Left ventricle myocardium inferior (tissue), 1 donor: Measurements from ENCODE around the gene STRAP. TPM values are rescaled to one million over a fixed set of nuclear protein-coding genes. Genes with fewer than 3 reads are reported as not detected.
"Not testable (repeated sequence)": the region's sequence is repeated elsewhere in the genome, so short reads cannot be mapped to it uniquely, and the experiment has no call there.

ENCODE experiments used
- DNase-seq: peaks from one replicate; pipeline ENCODE4 v3.0.0-alpha.2; 2020
- H3K27ac ChIP-seq: fragments of 200-600 bp; replicated peaks from 2 replicates; pipeline ENCODE4 v1.8.0; 2021
- H3K27me3 ChIP-seq: fragments of 200-600 bp; 2 replicates; pipeline ENCODE4 v1.8.0; 2021; ENCODE audit warnings: low read depth
- H3K36me3 ChIP-seq: fragments of 200-600 bp; 2 replicates; pipeline ENCODE4 v1.8.0; 2021
- H3K4me1 ChIP-seq: fragments of 200-600 bp; 2 replicates; pipeline ENCODE4 v1.8.0; 2021
- H3K4me3 ChIP-seq: fragments of 200-600 bp; 2 replicates; pipeline ENCODE4 v1.8.0; 2021; ENCODE audit warnings: mild to moderate bottlenecking, moderate library complexity
- H3K9me3 ChIP-seq: fragments of 200-600 bp; replicated peaks from 2 replicates; pipeline ENCODE4 v1.8.0; 2021
- CTCF ChIP-seq: fragments of 200-600 bp; IDR thresholded peaks from 2 replicates; pipeline ENCODE4 v1.8.0; 2021; ENCODE audit warnings: antibody characterized with exemption, mild to moderate bottlenecking, borderline replicate concordance
- intact Hi-C: fragments of 100-400 bp; cut with micrococcal nuclease; formaldehyde crosslinking; loops from one replicate; pipeline ENCODE4 v1.11.0; 2022
- total RNA-seq: library from RNA; stranded (reverse); fragmentation: NEBNext Ultra II Directional; extraction: Animal tissue kit (Norgen Biotek cat#: 25700); gene quantifications from one replicate; pipeline ENCODE4 v1.2.1, GENCODE V29; 2021
- donor health status: DM: no; HTN: yes; CAD: no; lungs with severe emphysema.

STRAP gene
- total RNA-seq, 1 donor from 2014 or later, result 130 TPM

DNA sequence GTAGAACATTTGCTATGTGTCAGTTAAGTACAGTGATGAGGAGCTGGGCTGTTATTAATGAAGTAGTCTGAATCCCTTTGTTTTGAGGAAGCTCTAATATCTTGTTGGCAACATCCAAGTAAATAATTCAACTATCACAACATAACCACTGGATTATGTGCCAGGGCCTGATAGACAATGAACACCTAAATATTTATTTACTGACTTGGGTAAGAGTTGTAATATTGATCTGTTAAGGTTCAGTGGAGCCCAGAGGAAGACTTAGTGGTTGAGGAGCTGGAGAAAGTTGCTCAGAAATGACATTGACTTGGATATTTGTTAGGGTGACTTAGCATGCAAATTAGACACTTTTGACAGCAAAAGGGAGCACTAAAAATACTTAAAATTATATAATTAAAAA lies 55.7 kb downstream of the STRAP start:
- Histone ChIP-seq H3K4me3 (no peak overlapping the region), H3K36me3 (peaks cover 4% of the 10 kb centered on the region), H3K27me3 (no peaks in the 10 kb centered on the region), H3K9me3 (peaks cover 35% of the 10 kb centered on the region), H3K27ac (no peak overlapping the region), H3K4me1 (no peaks in the 10 kb centered on the region)
- no peak for TF ChIP-seq CTCF
- no peak for DNase-seq
- intact Hi-C loops, result no loop called here

DNA sequence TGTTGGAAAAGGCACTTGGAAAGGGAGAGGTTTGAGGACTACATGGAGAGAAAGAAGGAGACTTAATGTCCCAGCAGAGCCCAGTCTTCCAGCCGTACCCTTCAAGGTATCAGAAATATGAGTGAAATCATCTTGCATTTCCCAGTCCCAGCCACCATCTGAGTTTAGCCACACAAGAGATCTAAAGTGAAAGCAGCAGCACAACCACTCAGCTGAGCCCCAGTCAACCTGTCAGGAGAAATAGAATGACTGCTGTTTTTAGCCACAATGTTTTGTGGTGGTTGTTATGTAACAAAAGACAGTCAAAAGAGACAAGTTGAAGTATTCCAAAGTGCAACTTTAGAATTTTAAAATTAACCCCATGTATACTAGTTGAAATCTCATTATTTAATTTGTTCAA lies 56.9 kb downstream of the STRAP start:
- intact Hi-C loops, result no loop called here
- Histone ChIP-seq H3K27me3 (no peaks in the 10 kb centered on the region), H3K9me3 (peaks cover 35% of the 10 kb centered on the region), H3K27ac (no peak overlapping the region), H3K36me3 (peaks cover 4% of the 10 kb centered on the region), H3K4me1 (no peaks in the 10 kb centered on the region), H3K4me3 (no peak overlapping the region)
- TF ChIP-seq CTCF, result no peak
- no peak for DNase-seq

DNA sequence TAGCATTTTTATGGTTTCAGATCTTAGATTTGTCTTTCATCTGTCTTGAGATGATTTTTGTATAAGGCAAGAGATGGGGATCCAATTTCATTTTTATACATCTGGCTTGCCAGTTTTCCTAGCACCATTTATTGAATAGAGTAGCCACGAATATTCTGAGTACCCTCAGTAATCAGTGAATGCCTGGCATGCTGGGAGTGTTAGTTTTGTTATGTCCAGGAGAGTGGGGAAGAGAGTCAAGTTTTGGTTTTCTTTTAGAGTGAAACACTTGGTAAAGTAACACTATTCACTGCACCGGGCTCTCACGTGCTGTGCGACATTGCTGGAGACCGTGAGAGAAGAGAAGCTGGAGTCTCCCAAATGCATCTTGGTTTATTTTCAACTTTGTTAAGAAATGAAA lies 60.3 kb downstream of the STRAP start:
- no peak for TF ChIP-seq CTCF
- intact Hi-C loops, result no loop called here
- DNase-seq, result no peak
- peaks cover 39% of the 10 kb centered on the region for H3K9me3 ChIP-seq
- H3K36me3 ChIP-seq, result peaks cover 4% of the 10 kb centered on the region
- H3K27me3 ChIP-seq, result no peaks in the 10 kb centered on the region
- H3K4me3 ChIP-seq, result no peak overlapping the region
- H3K27ac ChIP-seq, result no peak overlapping the region
- no peaks in the 10 kb centered on the region for H3K4me1 ChIP-seq

GRCh38 chr12:15943519-15943918 lies 61.3 kb downstream of the STRAP start:
- H3K4me1 ChIP-seq, DNase-seq, H3K4me3 ChIP-seq, H3K27ac ChIP-seq, intact Hi-C loops, H3K36me3 ChIP-seq, H3K27me3 ChIP-seq: not testable (repeated sequence)
- peaks cover 38% of the 10 kb centered on the region for H3K9me3 ChIP-seq

GRCh38 chr12:15948461-15948860 lies 66.3 kb downstream of the STRAP start:
- H3K27me3 ChIP-seq, H3K4me1 ChIP-seq, intact Hi-C loops, H3K27ac ChIP-seq, H3K36me3 ChIP-seq, DNase-seq, H3K4me3 ChIP-seq: not testable (repeated sequence)
- H3K9me3 ChIP-seq, result peaks cover 21% of the 10 kb centered on the region

Other genes with a start within 250 kb of the STRAP start
- gene EPS8, start 93.0 kb upstream of the STRAP start, total RNA-seq, result 18.9 TPM
- gene DERA, start 28.9 kb downstream of the STRAP start, total RNA-seq, result 20.2 TPM